Measurements from ENCODE around the gene RTN4IP1.

The RTN4IP1 gene

GRCh38 chr6:106574741-106575458 lies 54.4 kb downstream of the RTN4IP1 start:
- H3K27ac ChIP-seq = no peak overlapping the region
- no peak for TF ChIP-seq CTCF (conservative IDR thresholded peaks at IDR 0.05)

- TF ChIP-seq CTCF (conservative IDR thresholded peaks at IDR 0.05) = no peak
- peak overlapping the region; percentile 68 for H3K27ac ChIP-seq
Measured at GRCh38 chr6:106572875-106573585, 56.3 kb downstream of the RTN4IP1 start.

GRCh38 chr6:106572436-106572835 lies 56.9 kb downstream of the RTN4IP1 start:
- peak overlapping the region; percentile 68 for H3K27ac ChIP-seq
- no peak for TF ChIP-seq CTCF (conservative IDR thresholded peaks at IDR 0.05)

GRCh38 chr6:106569428-106569827 lies 59.9 kb downstream of the RTN4IP1 start:
- TF ChIP-seq CTCF (conservative IDR thresholded peaks at IDR 0.05) = no peak
- peak overlapping the region; percentile 1 for H3K27ac ChIP-seq

- TF ChIP-seq CTCF (conservative IDR thresholded peaks at IDR 0.05) = no peak
- H3K27ac ChIP-seq = 0 out of 2 replicates have a peak overlapping the region, but pooled peaks have one; percentile 1
Measured at GRCh38 chr6:106568530-106568929, 60.8 kb downstream of the RTN4IP1 start.

- peak overlapping the region; percentile 37; the same call in 1 of the 2 replicates for H3K27ac ChIP-seq
- no peak for TF ChIP-seq CTCF (conservative IDR thresholded peaks at IDR 0.05)
Measured at GRCh38 chr6:106564476-106564875, 64.8 kb downstream of the RTN4IP1 start.

- no peak for TF ChIP-seq CTCF (conservative IDR thresholded peaks at IDR 0.05)
- peak overlapping the region; percentile 37; the same call in 1 of the 2 replicates for H3K27ac ChIP-seq
Measured at GRCh38 chr6:106563614-106564013, 65.7 kb downstream of the RTN4IP1 start.

All from VCaP (cell line).